Hematopoietic multipotent progenitor cell treated with erythropoietin and hydrocortisone succinate and interleukin-3 and kit ligand, for 8 days (in vitro differentiated cells): Measurements from ENCODE around the gene BCAS4.

Source experiments
- DNase-seq: peaks from one replicate; pipeline ENCODE4 v3.0.0-alpha.2; 2015

The BCAS4 gene

DNA sequence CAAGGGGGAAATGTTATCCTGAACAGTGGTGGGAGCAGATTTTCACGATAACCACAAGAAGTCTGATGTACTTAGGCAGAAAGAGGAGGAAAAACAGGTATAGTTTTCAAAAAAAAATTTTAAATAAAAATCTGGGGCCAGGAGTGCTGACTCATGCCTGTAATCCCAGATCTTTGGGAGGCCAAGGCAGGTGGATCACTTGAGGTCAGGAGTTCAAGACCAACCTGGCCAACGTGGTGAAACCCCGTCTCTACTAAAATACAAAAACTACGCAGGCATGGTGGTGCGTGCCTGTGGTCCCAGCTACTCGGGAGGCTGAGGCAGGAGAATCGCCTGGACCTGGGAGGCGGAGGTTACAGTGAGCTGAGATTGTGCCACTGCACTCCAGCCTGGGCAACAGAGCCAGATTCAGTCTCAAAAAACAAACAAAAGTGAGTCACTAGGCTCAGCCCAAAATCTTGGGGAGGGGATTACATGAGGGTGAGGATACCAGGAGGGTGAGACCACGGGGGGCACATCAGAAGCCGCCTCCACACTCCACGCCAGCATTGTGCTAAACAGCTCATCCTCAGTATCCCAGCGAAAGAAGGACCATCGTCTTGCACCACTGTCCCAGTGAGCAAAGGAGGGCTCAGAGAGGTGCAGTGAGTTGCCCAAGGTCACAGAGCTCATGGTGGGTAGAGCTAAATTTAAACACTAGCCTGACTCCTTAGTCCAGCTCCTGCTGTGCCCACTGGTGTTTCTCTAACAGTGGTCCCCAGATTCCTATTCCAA is 33.7 kb downstream of the BCAS4 start:
- DNase-seq: no peak

DNA sequence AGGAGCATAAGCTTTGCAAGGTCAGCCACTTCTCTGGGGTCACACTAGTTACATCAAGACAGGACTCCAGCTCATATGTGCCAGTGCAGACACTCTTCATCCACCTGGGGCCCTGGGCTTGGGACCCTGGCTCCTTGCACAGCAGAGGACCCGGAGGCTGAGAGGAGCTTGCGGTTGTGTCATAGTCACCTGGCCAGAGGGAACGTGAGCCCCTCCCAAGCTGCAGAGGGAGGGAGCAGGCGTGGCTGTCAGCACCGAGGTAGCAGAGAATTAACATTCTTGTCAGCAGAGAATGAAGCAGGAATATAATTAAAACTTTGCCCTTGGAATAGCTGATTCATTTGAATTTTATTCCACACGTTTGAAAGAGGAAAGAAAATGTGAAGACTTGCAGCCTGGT is 36.8 kb downstream of the BCAS4 start:
- no peak for DNase-seq

DNA sequence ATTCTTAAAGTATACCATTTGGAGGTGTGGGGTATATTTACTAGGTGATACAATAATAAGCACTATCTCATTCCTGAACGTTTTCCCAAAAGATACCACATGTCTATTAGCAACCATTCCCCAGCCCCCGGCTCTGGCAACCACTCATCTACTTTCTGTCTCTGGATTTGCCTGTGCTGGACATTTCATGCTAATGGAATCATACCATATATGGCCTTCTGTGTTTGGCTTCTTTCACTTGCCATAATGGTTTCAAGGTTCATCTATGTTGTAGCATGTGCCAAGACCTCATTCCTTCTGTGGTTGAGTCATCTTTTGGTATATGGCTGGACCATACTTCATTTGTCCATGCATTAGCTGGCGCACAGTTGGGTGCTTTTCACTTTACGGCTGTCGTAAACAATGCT is 39.7 kb downstream of the BCAS4 start:
- DNase-seq: no peak

DNA sequence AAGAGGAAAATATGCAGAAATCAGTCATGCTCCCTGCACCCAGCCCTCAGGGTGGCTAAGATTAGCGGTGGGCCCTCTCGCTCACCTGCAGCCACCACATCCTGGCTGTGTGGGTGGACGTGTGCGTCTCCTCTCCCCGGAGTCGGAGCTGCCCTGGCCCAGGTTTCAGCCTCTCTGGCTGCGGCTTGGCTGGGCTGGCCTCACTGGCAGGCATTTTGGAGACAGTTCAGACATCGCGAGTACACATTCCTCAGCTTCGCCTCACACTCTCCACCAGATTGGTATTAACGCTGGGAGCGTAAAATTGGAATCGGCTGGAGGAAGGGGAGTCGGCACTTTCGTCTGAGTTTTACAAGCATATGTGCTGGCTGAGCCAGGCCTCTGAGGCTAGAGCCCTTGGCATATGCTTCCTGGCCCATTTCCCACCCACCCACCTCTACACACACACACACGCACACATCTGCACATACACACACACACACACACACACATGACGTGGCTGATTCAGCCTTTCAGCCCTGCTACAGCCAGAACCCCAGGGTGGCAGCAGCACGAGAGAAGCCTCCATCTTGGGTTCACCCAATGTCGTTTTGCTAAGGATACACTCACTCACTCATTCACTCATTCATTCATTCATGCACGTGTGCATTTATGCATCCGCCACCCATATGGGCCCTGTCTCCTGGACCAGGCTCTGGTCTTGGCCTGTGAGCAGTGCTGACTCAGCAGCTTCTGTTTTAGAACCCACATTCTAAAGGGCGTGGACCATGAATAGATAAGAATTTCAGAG is 42.9 kb downstream of the BCAS4 start:
- peak; percentile 88 for DNase-seq

DNA sequence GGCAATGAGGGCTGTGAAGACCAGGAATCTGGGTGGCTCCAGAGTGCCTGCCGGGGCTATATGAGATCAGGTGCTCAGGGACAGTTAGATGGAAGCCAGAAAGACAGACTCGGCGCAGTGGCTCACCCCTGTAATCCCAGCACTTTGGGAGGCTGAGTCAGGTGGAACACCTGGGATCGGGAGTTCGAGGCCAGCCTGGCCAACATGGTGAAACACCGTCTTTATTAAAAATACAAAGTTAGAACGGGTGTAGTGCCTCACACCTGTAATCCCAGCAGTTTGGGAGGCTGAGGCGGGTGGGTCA is 43.4 kb downstream of the BCAS4 start:
- no peak for DNase-seq

DNA sequence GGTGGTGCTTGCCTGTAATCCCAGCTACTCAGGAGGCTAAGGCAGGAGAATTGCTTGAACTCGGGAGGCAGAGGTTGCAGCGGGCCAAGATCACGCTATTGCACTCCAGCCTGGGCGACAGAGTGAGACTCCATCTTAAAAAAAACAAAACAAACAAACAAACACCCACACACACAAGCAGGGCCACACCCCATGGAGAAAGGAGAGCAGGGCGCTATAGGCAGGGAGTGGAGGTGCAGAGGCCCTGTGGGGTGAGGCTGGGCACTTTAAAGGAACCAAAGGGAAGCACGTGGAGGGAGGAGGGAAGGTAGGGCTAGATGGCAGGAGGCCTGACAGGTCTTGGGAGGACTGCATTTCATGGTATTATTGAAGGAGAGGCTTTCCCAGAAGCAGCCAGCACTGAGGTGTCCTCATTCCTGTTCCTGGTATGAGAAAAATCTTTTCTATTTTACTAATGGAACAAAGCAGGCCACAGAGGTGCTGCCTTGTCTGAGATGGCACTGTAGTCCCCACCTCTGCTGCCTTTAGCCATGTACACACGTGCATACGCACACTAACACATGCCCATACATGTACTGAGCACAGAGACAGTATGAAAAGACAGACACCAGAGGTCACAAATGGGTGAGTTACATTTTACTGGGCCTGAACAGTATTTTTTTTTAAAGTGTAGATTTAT is 44.0 kb downstream of the BCAS4 start:
- no peak for DNase-seq

DNA sequence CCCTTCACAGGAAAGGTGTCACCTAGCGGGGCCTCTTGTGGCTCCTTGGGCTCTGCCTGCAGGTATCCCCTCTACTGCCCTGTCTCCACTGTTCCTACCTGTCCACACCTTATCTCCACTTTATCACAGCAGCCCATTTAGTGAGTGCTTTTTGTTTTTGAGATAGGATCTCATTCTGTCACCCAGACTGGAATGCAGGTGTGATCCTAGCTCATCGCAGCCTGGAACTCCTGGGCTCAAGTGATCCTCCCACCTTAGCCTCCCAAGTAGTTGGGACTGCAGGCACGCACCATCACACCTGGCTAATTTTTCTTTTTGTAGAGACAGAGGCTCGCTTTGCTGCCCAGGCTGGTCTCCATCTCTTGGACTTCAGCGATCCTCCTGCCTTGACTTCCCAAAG is 48.0 kb downstream of the BCAS4 start:
- DNase-seq: no peak

DNA sequence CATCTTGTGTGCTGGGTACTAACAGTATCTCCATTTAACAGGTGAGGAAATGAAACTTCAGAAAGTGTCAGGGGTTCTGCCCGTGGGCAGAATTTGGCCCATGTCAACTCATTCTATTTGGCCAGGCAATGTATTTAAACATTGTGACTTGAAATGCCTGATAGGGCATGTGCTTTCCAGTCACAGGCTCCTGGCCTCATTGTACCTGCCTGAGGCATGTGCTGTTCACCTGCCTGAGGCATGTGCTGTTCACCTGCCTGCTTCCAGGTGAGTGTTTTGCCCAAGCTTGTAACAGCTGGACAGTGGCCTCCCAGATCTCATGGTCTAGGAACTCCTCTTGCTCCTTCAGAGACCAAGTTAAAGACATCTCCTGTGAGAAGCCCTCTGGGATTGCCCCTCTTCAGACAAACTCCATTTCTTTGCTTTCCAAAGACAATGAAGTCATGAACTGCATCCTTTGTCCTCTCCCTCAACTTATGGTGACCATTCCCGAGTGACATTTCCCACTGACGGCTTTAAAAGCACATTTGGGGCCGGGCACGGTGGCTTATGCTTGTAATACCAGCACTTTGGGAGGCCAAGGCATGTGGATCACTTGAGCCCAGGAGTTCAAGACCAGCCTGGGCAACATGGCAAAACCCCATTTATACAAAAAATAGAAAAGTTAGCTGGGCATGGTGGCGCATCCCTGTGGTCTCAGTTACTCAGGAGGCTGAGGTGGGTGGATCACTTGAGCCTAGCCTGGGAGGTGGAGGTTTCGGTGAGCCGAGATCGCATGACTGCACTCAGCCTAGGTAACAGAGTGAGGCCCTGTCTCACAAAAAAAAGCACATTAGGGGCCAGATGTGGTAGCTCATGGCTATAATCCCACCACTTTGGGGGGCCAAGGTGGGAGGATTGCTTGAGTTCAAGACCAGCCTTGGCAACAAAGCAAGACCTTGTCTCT is 48.7 kb downstream of the BCAS4 start:
- no peak for DNase-seq

DNA sequence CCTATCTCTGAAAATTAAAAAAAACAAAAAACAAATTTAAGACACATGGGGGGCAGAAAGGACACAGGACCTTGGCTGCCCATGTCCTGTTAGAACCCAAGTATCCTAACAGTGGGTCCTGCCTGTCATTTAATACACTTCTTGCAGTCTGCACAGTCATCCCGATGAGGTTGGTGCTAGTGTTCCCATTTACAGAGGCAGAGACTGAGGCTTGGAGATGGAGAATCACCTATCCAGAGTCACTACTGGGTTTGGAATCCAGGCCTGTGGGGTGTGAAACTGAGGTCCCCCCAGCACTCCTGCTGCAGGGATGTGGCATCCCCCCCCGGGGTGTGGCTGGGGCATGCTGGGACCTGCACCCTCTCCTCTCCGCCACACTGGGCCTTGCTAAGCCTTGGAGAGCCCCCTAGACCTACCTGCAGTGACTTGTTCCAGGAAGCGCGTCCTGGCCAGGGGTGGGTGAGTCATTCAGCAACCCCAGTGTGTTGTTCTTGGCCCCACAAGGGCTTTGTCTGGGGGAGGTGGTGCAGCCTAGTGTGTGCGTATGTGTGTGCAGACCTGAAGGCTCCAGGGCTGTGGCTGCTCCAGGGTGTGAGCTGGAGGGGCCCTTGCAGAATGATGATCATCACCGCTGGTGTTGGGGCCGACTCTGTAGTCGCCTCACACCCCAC is 49.7 kb downstream of the BCAS4 start:
- no peak for DNase-seq

DNA sequence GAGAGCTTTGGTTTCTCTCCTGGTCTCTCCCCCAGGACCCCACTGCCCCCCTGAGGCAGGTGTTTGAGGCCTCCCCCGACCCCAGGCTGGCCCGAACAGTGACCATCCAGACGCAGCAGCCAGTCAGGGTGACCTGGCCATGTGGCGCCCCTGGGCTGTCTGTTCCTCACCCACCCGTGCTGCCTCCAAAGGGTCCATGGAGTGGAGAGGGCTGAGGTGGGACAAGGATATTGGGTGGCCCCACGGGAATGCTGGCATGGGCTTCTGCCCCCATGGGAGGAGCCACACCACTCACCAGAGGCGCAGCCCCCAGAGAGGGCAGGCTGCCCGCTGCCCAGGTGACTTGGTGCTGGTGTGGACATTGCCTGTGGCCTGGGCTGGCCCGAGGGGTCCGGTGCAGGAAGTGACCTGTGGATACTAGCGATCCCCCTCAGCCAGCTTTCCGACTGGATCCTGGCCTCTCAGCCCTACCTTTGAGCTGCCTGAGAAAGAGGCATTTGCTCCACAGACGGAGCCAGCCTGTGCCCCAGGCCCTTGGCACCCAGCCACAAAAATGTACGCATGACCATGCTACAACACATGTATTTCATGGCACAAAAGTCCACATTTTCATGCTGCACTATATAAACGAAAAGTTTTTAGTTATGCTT is 50.8 kb downstream of the BCAS4 start:
- DNase-seq: no peak

DNA sequence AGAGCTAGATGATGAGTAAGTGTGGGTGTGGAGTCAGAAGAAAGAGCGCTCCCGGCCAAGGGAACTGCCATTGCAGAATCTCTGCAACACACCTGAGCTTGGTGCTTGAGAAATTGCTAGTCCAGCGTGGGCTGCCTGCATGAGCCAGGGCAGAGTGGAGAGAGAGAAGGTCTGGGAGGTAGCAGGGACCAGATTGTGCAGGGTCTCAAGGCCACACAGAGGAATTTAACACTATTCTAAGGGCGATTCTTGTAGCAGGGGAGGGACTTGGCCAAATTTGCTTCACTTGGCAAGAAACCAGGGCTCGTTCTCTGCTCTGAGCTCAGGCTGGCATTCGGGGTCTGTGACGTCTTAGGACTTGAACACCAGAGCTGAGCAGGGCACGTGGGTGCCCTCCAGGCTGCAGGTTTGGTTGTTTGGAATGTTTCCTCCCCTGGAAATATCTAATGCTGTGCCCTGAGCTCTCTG is 53.5 kb downstream of the BCAS4 start:
- DNase-seq: no peak

DNA sequence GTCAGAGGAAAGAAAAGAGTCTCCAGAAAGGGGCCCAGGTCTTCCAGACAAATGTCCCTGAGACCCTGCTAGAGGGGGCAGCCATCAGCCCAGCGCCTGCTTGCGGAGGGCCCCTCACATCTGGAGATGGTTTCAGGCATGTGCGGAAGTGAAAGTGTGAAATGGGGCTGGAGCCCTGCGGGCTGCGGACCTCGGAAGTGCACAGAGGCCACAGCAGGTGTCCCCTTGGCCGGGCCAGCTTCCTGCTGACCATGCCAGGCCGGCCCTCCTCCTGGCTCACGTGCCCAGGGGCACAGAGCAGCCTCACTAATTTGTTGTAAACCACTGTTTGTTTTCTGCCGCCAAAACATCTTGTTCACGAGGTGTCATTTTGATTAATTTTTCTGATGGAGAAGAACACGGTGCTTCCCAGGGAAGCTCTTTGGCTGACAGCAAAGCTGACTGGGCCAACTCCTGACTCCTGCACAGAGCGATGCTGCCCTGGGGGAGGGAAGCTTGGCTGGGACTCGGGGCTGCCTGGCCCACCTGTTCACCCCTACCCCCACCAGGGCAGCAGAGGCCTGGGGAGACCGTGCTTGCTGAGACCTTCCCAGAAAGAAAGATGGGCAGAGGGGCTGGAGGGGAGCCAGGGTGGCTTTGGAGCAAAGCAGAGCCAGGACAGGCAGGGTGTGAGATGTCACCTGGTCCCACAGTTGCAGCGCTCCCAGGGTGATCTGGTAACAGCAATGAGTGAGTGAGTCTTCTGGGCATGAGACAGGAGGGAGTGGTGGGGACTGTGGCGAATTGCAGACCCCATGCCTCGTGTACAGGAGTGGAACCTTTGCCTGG is 54.2 kb downstream of the BCAS4 start:
- no peak for DNase-seq

DNA sequence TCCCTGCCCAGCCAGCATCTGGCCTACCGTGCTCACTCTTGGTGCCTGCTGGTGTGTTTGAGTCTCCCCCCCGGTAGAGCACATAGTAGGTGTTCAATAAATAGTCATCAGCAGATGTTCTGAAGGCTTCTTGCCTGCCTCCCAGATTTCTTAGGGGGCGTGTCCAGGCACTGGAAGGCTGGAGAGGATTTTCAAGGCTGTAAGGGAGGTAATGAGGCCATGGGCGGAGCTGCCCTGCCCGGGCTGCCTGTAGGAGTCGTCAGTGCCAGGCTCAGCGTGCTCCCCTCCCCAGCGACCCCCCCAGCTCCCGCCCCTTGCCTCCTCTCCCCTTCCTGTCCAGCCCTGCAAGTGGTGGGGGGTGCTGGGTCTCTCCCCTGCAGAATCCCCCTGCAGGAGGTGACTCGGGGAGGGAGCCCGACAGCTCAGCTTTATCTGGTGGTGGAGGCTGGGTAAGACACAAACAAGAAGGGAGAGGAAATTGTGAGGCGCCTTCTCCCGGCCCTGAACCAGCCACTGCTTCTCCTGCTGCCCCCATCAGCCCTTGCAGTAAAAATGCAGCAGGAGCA is 55.9 kb downstream of the BCAS4 start:
- no peak for DNase-seq

DNA sequence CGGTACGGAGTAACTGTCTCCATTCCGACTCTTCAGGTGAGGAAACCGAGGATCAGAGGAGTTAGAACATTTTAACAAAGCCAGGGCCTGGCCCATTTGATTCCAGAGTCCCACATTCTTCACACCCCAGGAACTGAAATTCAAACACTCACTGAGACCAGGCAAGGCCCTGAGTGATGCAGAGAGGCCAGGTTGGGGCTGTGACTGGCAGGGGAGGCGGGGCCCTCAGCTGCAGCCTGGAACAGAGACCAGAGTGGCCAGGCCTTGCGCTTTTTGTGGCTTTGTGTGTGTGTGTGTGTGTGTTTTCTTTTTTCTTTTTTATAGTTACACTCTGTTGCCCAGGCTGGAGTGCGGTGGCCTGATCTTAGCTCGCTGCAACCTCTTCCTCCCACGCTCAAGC is 57.2 kb downstream of the BCAS4 start:
- no peak for DNase-seq

DNA sequence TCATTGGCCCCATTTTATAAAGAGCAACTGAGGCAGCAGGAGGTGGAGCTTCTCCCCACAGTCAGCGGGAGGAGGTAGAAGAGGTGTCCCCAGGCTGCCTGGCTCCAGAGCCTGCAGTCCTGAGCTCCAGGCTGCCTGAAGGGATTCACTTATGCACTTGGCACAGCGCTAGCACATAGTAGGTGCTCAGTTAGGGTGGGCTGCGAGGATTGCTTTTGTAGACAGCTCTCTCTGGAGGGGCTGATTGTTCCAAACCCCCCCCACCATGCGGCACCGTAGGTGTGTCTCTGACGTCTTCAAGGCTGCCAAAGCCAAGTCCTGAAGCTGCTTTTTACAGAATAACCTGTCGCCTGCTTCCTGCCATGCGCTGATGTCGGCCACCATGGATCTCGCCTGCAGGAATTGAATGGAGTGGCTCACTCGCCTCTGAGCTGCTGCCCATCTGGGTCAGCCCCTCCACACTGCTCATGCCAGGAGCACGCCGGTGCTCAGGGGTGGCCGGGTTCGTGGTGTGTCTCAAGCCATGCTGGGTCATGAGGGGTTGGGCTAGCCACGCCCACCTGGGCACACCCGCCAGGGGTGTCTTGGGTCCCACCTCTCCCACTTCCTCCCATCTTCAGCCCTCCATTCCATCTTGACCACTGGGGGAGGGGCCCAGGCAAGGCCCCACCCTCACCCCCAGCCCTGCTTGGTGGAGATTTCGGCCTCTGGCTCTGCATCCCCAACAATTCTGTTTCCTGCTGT is 59.8 kb downstream of the BCAS4 start:
- DNase-seq: no peak

DNA sequence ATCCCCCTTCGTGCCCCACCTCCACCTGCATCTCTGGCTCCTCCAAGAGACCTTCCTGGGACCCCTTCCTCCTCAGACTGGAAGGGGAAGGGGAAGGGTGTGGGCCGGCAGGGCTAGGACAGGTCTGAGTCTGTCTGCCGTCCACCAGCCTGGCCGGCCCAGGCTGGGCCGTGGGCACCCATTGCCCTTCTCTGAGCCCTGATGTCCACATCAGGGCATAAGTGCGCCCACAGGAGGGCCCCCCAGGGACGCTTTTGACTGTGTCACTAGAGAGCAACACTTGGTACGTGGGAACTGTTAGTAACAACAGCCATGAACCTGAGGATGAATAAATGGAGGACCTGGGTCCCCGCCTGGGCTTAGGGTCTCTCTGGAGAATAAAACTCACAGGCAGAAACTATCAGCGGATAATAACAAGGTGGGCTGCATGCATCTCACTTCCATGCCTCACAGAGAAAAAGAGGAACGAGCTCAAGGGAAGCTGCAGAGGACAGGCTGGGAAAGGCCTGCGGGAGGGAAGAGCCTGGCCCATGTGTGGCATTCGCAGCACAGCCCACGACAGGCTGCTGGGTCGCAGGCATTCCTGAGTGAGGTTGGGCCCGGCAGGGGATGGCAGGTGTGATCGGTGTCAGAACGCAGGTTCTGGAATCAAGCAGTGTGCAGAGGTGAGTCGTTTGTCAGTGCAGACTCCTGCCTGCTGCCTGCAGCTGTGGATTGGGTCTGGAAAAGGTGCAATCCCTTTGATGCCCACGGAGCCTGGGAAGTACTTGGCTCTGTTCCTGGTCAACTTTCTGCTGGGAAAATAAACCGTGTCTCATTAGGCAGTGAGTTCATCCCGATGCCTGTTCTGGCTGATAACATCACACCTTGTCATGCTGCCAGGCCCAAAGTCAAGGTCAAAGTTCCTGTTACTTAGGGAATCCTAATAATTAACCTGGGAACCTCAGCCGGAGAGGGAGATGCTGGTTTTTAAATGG is 60.9 kb downstream of the BCAS4 start:
- DNase-seq: no peak

DNA sequence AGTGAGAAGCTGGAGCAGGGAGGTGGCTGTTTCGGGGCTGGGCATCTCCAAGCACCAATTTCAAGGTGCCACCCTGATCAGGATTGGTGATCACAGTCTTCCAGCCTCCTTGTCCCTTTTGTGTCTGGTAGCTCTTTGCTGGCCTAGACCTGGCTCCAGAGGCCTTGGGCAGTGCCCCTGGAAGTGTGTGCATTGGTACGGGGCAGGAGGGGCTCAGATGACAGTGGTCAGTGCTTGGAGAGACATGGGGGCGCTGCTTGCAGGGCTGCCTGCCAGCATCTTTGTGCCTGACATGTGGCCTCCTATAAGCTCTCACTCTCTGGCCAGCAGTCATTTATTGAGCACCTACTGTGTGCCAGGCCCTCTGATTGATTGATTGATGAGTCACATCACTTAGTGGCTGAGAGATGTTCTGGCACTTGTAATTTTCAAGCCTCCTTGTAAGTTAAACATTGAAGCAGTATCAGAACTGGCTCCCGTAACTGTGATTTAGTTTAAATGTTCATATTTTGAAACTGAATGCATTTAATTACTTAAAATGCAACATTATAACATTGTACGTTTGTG is 61.7 kb downstream of the BCAS4 start:
- no peak for DNase-seq

DNA sequence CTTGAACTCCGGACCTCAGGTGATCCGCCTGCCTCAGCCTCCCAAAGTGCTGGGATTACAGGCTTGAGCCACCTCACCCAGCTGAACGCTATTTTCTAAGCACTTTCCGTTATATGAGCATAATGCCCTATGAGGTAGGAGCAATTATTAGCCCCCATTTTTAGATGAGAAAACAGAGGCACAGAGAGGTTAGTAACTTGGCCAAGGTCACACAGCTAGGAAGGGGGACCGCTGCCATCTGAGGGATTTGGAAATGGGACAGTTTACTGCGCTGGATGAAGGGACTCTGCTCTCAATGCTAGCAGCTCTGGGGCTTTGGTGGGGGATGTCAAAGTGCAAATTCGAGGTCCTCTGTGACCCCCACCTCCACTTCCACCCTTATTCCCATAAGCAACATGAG is 62.5 kb downstream of the BCAS4 start:
- no peak for DNase-seq
